ENCODE data around the gene WHAMM. TPM values are rescaled to one million over a fixed set of nuclear protein-coding genes. Genes with fewer than 3 reads are reported as not detected.

The WHAMM gene
- total RNA-seq, 4 donors from 2014 or later, result 9.6 to 17.4 (median 14.2) TPM

DNA sequence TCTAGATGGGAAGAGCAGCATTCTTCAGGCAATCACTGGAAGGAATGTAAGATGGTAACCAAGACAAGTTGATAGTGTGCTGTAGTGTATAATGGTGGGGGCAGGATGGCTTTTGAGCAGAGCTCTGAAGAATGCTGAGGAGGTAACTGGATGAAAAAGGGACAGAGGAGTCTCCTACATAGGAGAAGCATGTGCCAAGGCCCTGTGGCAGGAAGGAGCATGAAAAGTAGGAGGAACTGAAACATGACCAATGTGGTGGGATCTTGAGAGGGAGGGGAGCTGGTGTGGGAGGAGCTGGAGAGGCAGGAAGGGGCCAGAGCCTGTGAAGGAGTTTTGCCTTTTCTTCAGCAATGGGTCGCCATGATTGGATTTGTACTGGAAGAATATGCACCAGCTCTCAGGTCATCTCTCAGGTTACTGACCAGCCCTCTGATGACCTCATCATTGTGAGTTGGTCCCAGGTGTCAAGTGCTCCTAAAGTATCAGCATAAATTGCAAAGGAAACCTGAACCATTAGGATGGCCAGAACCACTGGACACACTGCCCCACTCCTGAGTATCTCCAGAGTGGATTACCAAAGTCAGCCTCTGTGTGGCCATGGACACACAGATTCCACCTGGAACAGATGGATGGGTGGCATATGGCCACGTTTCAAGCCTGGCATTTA is 42.1 kb upstream of the WHAMM start:
- TF ChIP-seq, protein P1, sequence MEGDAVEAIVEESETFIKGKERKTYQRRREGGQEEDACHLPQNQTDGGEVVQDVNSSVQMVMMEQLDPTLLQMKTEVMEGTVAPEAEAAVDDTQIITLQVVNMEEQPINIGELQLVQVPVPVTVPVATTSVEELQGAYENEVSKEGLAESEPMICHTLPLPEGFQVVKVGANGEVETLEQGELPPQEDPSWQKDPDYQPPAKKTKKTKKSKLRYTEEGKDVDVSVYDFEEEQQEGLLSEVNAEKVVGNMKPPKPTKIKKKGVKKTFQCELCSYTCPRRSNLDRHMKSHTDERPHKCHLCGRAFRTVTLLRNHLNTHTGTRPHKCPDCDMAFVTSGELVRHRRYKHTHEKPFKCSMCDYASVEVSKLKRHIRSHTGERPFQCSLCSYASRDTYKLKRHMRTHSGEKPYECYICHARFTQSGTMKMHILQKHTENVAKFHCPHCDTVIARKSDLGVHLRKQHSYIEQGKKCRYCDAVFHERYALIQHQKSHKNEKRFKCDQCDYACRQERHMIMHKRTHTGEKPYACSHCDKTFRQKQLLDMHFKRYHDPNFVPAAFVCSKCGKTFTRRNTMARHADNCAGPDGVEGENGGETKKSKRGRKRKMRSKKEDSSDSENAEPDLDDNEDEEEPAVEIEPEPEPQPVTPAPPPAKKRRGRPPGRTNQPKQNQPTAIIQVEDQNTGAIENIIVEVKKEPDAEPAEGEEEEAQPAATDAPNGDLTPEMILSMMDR (IDR thresholded peaks at IDR 0.05), result no peak
- TF ChIP-seq POLR2A (IDR thresholded peaks at IDR 0.05; ENCODE audit: low read depth), result no peak
- no peaks in the 10 kb centered on the region for H3K27me3 ChIP-seq
- no peaks in the 10 kb centered on the region for H3K9me3 ChIP-seq
- H3K4me1 ChIP-seq, result peaks cover 0 to 4% (median 0%) of the 10 kb centered on the region in 4 donors
- H3K36me3 ChIP-seq, result peaks cover 0 to 41% (median 28%) of the 10 kb centered on the region in 4 donors
- 87% methylated on average over 2 of the region's 2 CpGs for WGBS
- intact Hi-C loops (cut with DNase I), result no loop called here
- no peak overlapping the region for H3K4me3 ChIP-seq
- DNase-seq (ENCODE audit: extremely low spot score), result no peak
- no peak overlapping the region for H3K27ac ChIP-seq (replicated peaks in 1 of 4)

DNA sequence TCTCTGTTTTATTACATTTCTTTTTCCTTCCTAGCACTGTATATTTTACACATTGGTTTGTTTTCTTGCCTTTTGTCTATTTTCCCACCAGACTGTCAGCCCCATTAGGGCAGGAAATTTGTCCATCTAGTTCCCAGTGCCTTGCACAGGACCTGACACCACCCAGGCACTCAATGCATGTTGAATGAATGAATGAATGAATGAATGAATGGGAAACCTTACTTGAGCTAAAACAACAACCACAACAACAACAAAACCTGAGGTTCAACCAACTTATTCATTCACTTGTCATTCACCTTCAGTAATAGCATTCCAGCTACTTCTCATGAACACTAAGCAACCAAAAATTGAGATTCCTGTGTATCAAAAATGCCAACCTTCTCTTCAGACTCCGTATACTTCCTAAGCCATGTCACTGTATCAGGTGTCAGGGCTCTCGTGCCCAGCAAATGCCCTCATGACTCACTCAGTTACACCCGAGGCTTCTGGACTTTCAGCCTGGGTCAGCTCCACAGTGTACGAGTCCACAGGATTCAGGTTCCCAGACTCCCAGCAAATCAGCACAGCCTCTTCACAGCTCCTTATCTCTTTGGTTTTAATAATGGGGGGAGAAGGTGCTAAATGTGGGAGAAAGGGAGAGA is 40.9 kb upstream of the WHAMM start:
- H3K4me1 ChIP-seq, result peaks cover 0 to 4% (median 0%) of the 10 kb centered on the region in 4 donors
- no peak overlapping the region for H3K4me3 ChIP-seq
- H3K9me3 ChIP-seq, result no peaks in the 10 kb centered on the region
- peaks cover 0 to 35% (median 20%) of the 10 kb centered on the region in 4 donors for H3K36me3 ChIP-seq
- DNase-seq (ENCODE audit: extremely low spot score), result no peak
- no peak overlapping the region for H3K27ac ChIP-seq (replicated peaks in 1 of 4)
- intact Hi-C loops (cut with DNase I), result no loop called here
- TF ChIP-seq EP300 (IDR thresholded peaks at IDR 0.05), result no peak
- no peak for TF ChIP-seq POLR2AphosphoS5 (IDR thresholded peaks at IDR 0.05)
- TF ChIP-seq, protein P1 (IDR thresholded peaks at IDR 0.05), result no peak
- TF ChIP-seq POLR2A (IDR thresholded peaks at IDR 0.05; ENCODE audit: low read depth), result no peak
- 83% methylated on average over 4 of the region's 4 CpGs for WGBS
- H3K27me3 ChIP-seq, result no peaks in the 10 kb centered on the region

DNA sequence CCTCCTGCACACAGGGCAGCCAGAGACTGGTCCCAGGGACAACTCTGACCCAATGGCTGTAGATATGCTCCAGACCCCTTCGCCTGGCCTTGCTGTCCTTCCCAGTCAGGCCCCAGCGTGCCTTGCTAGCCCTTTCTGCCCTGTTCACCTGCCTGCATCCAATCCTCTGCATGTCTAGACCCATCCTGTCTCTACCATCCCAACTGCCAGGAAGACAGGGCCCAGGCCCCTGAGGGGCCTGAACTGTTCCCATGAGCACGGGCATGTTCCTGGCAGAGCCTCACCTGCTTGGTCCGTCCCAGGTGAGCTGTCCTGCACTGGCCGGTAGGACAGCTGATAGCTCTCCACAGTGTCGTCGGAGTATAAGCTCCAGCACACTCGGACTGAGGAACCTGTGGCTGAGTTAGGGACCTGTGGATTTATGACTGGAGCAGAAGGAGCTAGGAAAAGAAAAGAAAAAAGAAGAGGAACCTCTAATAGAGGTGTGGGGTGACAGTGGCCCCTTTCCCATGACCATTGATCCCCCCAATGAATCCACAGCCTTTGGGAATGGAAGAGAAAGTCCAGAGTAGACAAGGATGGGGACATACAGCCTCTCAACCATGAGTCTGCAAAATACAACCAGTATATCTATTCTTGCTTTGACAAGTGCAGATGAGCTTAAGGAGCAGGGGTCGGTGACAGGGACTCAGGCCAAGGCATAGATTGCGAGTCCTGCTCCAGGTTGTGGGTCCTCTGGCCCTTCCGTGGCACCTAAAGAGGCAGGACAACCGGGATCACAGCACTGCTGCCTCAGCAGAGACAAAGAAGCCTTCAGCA is 37.4 kb upstream of the WHAMM start:
- H3K9me3 ChIP-seq, result no peaks in the 10 kb centered on the region
- H3K36me3 ChIP-seq, result peaks cover 0 to 20% (median 3%) of the 10 kb centered on the region in 4 donors
- H3K4me1 ChIP-seq, result peaks cover 0 to 4% (median 0%) of the 10 kb centered on the region in 4 donors
- intact Hi-C loops (cut with DNase I), result no loop called here
- DNase-seq (ENCODE audit: extremely low spot score), result peak; percentile 80
- TF ChIP-seq EP300 (IDR thresholded peaks at IDR 0.05) (no peak), POLR2AphosphoS5 (IDR thresholded peaks at IDR 0.05) (no peak)
- H3K4me3 ChIP-seq, result no peak overlapping the region
- no peak overlapping the region for H3K27ac ChIP-seq (replicated peaks in 1 of 4)
- WGBS, result 89% methylated on average over 11 of the region's 12 CpGs
- no peaks in the 10 kb centered on the region for H3K27me3 ChIP-seq

DNA sequence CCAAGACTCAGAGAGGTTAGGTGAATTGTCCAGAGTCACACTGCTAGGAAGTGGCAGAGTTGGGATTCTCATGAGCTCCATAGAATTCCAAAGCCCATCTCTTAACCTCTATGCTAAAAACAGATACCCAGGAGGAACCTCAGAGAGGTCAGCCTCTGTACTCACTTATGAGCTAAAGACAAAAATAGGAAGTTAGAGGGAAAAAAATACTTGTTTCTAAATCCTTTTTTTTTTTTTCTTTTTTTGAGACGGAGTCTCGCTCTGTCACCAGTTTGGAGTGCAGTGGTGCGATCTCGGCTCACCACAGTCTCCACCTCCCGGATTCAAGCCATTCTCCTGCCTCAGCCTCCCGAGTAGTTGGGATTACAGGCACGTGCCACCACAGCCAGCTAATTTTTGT is 34.9 kb upstream of the WHAMM start:
- intact Hi-C loops (cut with DNase I), result no loop called here
- no peaks in the 10 kb centered on the region for H3K27me3 ChIP-seq
- WGBS, result 65% methylated on average over 7 of the region's 7 CpGs
- peaks cover 0 to 28% (median 0%) of the 10 kb centered on the region in 4 donors for H3K36me3 ChIP-seq
- no peaks in the 10 kb centered on the region for H3K9me3 ChIP-seq
- no peak overlapping the region for H3K4me3 ChIP-seq
- no peak for DNase-seq (ENCODE audit: extremely low spot score)
- TF ChIP-seq POLR2A (IDR thresholded peaks at IDR 0.05; ENCODE audit: low read depth) (no peak), EP300 (IDR thresholded peaks at IDR 0.05) (no peak), POLR2AphosphoS5 (IDR thresholded peaks at IDR 0.05) (no peak)
- TF ChIP-seq, protein P1 (IDR thresholded peaks at IDR 0.05), result no peak
- no peak overlapping the region for H3K27ac ChIP-seq (replicated peaks in 1 of 4)
- no peaks in the 10 kb centered on the region for H3K4me1 ChIP-seq

DNA sequence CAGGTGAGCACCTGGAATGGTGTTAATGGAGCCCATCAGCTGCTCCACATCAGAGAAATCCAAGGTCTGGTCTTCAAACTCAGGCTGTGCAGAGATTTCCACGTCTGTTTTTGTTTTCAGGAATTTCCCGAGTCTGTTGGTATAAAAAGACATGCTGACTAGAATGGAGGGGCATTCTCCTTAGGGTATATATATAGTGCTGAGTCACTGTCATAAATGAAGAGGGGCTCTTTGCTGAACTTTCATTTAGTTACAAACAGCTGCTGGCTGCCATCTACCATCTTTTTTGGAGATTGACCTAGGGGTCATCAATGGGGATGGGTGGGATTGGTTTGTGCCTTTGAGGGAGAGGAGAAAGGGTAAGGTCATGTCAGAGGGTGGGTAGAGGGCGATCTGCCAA is 30.7 kb upstream of the WHAMM start:
- no peaks in the 10 kb centered on the region for H3K4me1 ChIP-seq
- peaks cover 0 to 11% (median 0%) of the 10 kb centered on the region in 4 donors for H3K36me3 ChIP-seq
- H3K4me3 ChIP-seq, result no peak overlapping the region
- H3K9me3 ChIP-seq, result no peaks in the 10 kb centered on the region
- H3K27ac ChIP-seq (replicated peaks in 1 of 4), result no peak overlapping the region
- 85% methylated on average over 3 of the region's 3 CpGs for WGBS
- DNase-seq (ENCODE audit: extremely low spot score), result peak; percentile 21
- intact Hi-C loops (cut with DNase I), result no loop called here
- no peaks in the 10 kb centered on the region for H3K27me3 ChIP-seq
- TF ChIP-seq, protein P1 (IDR thresholded peaks at IDR 0.05), result no peak
- TF ChIP-seq EP300 (IDR thresholded peaks at IDR 0.05) (no peak), POLR2AphosphoS5 (IDR thresholded peaks at IDR 0.05) (no peak), POLR2A (IDR thresholded peaks at IDR 0.05; ENCODE audit: low read depth) (no peak)
